ENCODE results near the gene PML.
"Not testable (repeated sequence)": the region's sequence is repeated elsewhere in the genome, so short reads cannot be mapped to it uniquely, and the experiment has no call there.

The PML gene

DNA sequence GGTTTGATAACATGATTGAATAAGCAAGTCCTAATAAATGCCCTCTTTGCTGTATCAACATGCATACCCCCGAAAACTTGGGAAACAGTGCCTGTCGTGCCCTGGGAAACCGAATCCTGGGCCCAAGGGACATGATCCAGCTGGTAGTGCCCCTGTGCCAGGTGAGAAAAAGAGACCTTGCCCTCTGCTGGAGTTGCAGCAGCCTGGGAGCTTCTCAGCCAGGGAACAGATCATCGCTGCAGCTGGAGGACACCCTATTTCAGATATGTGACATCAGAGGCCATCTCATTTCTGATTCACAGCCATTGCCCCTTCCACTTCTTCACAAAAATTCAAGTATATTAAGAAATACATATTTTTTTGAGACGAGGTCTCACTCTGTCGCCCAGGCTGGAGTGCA, 34.7 kb upstream of the PML start:
- DNase-seq = no peak

DNA sequence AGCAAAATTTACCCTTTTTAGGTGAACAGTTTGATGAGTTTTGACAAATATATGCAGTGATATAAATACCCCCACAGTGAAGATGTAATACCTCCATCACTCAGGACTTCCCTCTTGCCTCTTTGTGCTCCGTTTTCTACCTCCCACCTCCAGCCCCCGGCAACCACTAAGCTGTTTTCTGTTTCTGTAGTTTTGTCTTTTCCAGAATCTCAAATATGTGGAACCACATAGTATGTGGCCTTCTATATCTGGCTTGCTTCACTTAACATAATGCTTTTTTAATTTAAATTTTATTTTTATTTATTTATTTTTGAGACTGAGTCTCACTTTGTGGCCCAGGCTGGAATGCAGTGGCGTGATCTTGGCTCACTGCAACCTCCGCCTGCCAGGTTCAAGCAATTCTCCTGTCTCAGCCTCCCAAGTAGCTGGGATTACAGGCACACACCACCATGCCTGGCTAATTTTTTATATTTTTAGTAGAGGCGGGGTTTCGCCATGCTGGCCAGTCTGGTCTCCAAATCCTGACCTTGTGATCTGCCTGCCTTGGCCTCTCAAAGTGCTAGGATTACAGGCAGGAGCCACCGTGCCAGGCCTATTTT, 33.9 kb upstream of the PML start:
- DNase-seq = not testable (repeated sequence)

DNA sequence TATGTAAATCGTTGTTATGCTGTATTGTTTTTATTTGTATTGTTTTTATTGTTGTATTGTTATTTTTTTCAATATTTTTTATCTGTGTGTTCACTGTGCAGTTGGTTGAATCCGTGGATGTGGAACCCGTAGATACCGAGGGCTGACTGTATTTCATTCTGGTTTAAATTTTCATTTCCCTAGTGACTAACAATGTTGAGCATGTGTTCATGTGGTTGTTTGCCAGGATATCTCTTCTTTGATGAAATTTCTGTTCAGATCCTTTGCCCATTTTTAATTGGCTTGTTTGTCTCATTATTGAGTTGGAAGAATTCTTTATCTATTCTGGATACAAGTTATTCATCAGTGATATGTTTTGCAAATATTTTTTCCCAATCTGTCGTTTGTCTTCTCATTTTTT, 32.1 kb upstream of the PML start:
- no peak for DNase-seq

DNA sequence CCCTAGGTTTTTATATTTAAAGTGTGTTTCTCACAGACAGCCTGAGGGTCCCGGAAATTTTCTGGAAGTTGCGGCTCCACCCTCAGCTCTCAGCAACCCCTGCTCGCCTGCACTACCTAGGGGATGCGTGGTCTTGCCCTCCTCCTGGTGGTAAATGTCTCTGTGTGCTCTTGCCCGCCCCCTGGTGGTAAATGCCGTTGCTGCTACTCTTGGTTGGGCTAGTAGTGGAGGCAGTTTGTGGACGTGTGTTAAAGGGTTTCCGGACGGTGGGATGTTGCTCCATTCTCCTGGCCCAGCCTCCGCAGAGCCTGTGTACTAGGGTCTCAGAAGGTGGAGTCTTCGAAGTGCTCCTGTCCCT, 29.8 kb upstream of the PML start:
- no peak for DNase-seq

DNA sequence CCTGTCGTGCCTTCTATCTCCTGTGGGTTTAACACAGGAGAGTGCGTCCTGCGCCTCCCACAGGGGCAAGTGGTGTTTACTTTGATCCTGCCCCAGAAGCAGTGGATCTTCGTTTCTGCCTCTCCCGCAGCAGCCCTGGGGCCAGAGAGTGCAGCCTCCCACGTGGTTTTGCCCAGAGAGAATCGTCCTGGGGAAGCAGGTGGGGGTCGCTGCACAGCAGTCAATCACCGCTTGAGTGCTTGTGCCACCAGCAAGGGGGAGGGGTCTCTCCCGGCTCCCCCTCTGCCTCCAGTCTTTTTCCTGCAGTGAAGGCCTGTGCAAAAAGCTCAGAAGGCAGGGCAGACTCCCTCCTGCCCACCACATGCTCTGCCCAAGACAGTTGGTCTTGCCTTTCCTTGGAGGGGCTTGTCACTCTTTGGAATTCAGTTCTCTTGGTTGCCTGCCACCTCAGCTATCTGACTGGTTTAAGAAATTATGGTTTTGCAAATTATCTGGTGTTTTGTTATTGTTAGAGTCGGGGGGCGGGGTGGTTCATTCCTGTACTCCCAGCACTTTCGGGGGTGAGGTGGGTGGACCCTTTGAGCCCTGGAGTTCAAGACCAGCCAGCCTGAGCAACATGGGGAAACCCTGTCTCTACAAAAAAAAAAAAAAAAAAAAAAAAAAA, 29.3 kb upstream of the PML start:
- no peak for DNase-seq

DNA sequence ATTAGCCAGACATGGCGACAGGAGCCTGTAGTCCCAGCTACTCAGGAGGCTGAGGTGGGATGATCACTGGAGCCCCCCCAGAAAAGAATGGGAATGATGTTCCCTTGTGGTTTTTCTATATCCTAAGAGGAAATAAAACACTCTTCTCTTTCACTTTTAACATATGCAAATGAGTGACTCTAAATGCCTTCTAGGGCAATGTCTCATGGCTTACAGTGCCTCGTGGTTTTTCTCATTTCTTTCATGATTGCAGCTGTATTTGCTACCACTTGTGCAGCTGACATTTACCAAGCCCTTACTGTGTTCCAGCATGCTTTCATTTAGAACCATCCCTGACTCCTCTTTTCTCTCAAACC, 28.8 kb upstream of the PML start:
- no peak for DNase-seq

DNA sequence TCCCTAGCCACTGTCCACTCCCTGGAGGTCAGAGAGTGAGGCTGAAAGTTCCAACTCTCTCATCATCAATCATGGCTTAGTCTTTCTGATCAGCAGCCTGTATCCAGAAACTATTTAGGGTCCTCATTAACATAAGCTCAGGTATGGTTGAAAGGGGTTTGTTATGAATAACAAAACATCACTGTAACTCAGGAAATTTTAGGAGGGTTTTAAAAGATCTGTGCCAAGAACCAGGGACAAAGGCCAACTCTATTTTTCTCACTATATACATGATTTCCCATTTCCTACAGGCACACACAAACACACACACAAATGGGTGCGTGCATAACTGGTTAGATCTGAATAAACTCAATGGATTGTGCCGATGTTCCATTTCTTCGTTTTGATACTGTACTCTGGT, 26.1 kb upstream of the PML start:
- no peak for DNase-seq

DNA sequence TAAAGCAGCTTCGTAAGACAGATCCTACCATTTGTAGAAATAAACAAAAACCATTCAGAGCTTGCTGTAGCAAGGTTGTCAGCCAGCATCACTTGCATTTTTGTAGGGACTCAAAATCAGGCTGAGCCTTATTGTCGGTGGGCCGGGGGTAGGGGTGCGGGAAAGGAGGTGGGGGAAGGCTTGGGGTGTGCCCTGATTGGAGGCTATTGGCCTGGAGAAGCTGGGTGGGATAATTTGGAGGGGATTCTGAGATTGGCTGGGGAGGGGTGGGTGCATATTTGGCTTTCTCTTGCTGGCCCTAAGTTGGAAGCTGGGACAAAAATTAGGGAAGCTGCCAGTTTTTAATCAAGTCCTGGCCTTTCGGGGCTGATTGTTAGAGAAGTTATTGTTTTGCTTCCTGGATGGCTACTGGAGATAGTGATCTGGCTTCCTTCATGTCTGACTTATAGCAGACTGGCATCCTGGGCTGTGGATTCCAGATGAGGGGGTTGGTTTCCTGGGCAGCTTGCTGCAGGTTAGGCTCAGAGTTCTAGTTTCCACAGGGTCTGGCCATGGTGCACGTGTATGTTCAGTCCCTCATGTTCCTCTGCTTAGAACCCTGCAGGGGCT, 25.3 kb upstream of the PML start:
- DNase-seq = no peak

DNA sequence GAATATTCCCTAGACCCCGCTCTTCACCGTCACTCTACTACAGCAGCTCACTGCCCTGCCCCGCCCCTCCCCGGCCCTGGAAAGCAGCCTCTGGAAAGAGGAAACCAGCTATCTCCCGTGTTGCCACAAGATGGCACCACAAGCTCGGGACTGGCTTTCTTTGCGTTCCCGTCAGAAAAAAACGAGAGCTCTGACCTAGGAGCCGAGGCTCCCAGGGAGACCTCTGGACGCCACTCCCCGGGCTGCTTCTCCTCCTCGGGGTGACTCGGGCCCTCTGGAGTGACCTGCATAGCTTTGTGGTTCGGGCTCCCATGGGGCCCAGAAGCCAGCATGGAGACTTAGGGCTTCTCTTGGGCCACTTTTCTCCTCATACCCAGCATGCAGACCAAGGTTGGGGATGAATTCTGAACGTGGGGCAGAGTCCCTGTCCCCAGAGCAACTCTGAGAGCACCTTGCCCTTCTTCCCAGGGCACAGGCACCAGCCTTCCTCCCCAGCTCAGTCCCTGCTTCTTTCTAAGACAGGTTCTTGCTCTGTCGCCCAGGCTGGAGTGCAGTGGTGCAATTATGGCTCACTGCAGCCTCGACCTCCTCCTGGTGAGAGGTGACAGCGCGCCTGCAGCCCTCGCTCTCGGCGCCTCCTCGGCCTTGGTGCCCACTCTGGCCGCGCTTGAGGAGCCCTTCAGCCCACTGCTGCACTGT, 21.4 kb upstream of the PML start:
- DNase-seq = peak; percentile 23

DNA sequence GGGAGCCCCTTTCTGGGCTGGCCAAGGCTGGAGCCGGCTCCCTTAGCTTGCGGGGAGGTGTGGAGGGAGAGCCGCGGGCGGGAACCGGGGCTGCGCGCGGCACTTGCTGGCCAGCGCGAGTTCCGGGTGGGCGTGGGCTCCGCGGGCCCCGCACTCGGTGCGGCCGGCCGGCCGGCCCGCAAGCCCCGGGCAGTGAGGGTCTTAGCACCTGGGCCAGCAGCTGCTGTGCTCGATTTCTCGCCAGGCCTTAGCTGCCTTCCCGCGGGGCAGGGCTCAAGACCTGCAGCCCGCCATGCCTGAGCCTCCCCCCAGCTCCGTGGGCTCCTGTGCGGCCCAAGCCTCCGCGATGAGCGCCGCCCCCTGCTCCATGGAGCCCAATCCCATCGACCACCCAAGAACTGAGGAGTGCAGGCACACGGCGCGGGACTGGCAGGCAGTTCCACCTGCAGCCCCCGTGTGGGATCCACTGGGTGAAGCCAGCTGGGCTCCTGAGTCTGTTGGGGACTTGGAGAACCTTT, 20.8 kb upstream of the PML start:
- DNase-seq = not testable (repeated sequence)

DNA sequence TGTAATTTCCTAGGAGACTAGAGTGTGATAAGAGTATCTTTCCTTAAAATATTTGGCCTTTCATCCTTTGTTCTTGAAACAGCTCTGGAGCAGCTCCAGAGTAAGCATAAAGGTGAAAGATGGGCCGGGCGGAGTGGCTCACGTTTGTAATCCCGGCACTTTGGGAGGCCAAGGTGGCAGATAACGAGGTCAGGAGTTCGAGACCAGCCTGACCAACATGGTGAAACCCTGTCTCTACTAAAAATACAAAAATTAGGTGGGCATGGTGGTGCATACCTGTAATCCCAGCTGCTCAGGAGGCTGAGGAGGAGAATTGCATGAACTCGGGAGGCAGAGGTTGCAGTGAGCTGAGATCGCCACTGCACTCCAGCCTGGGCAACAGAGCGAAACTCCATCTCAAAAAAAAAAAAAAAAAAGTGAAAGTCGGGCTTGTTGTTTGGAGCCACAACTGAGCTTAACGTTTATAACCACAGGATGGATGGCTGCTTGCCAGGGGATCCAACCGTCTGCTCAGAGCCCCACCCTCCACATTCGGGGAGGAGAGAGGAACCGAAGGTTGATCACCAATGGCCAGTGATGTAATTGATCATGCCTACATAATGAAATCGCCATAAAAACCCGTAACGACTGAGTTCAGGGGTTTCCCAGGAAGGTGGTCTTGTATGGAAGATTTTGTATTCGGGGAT, 18.9 kb upstream of the PML start:
- DNase-seq = not testable (repeated sequence)

DNA sequence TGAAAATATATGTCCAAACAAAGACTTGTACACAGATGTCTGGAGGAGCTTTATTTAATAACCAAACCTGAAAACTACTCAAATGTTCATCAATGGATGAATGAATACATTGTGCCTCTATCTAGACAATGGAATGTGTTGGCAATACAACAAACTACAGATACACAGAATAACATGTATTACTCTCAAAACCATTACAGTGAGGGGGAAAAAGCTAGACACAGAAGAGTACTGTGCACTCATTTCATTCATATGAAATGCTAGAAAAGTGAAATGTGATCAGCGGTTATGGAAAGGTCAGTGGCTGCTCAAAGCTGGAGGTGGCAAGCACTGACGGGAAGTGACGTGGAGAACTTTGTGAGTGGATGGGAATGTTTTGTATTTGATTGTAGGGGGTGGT, 15.6 kb upstream of the PML start:
- no peak for DNase-seq

DNA sequence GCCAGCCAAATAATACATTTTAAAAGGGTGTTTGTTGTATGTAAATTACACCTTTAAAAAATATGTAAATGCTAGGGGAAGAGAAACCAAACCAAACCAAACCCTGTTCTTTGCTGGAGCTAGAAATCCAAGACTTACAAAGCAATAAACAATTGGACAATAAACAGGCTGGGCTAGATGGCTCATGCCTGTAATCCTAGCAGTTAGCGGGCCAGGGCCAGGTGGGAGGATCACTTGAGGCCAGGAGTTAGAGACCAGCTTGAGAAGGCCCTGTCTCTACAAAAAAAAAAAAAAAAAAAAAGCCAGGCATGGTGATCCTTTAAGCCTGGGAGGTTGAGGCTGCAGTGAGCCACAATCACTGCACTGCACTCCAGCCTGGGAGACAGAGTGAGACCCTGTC, 14.9 kb upstream of the PML start:
- no peak for DNase-seq

DNA sequence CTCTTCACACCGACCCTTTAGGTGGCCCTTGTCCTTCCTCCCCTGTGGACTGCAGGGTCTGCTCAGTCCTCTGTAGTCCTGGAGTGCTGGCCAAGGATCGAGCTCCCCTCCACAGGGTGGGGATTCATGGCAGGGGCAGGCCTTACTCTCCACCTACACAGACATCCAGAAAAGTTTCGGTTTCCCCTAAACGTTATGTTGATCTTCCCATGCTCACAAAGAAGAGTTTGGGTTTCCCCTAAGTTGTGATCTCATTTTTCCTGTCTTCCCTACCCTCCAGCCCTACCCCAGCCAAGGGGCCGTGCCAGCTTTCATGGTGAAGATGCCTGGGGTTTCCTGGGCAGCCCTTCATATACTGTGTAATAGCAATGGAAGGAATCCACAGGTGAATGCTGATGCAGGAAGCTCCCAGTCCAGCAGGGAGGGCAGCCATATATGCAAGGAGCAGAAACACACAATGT, 12.7 kb upstream of the PML start:
- DNase-seq = no peak

DNA sequence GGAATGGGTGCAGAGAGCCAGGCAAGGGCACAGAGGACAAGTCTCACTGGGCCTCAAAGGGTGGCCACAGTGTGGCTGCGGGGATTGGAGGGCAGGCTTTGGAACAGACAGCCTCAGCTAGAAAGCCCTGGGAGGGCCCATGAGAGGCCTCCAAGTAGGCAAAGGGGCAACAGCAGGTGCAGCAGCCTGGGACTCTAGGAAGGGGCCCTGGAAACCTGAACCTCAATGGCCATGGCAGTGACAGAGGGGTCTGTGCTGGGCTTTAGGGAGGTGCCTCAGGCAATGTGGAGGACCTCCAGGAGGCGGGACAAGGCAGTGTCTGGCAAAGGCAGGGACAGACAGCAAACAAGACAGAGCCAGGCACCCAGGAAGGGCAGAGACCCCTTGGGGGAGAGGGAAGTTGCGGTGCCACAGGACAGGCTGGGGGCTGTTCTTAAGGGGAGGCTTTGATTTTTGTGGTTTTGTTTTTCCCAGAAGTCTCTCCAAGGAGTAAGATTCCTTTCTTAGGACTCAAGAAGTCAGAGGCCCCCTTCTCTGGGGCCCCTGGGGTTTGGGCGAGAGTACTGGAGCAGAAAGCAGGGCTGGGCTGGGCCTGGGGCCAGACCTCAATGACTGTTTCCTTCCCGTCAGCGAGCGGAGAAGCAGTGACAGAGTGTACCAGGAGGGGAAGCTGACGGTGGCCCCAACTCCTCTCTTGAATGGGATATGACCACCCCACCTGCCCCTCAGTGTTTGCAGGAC, 12.1 kb upstream of the PML start:
- DNase-seq = no peak

DNA sequence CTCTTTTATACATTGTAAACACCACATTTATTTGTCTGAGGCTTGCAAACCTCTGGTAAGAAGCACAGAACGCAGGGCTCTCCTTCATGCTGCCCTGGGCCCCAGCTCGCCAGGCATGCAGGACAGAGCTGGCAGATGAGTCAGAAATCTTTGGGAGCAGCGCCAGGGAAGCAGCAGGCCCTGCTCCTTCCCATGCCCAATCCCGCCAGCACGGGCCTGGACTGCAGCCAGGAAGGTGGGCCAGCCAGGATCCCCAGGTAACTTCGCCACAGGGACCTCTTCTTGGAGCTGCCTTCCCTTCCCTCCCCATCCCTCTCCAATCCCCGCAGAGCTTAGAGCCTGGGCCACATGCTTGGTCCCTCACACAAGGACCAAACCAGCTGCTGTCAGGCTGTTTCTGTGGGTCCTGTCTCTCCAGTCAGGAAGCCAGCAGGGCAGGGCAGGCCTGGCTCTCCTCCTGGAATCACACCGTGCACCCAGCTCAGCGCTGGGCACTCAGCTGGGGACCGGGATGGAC, 11.2 kb upstream of the PML start:
- DNase-seq = no peak

DNA sequence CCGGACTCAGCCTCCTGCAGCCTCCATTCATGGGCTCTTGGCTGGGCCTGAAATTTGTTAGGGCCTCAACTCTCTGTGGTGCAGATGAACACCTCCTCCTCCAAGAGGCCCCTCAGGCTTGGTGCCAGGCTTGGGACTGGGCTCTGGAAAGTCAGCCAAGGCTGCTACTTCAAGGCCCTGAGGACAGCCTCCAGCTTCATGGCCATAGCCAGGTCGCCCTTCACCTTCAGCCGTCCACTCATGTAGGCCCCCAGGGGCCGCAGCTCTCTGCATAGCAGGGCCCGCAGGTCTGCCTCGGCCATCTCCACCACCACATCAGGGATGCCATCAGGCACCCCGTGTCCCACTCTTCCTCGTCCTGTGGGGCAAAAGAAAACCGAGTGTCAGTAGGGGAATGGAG, 10.7 kb upstream of the PML start:
- DNase-seq = no peak

DNA sequence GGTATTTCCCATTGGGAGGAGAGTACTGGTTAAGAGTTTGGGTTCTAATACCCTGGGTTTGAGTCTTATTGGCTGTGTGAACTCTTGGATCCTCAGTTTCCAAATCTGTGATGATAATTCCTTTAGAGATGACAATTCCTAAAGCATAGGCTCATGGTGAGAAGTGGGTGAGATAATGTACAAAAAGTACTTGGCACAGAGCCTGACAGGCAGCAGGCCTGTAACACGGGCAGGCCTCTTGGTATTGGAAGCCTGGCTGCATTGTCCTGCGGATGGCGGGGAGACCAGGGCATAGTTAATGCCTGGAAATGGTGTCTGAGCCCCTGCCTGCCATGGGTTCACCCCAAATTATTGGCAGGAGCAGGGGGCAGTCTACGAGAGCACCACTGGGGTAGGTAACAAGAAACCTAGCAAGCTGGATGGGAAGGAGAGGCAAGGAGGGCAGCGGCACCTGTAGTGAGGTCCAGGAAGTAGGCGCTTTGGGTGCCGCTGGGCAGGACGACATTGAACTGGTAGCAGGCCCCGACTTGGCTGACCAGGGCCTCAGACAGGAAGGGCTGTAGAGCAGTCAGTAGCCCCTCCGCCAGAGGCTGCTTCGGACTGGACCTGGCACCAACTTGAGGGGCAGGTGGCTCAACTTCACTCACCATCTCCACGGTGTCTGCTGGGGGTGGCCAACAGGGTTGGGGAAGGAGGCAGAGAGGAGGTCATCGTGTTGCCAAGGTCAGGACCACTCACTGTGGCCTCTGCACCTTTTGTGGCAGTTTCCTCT, 10.1 kb upstream of the PML start:
- no peak for DNase-seq

DNA sequence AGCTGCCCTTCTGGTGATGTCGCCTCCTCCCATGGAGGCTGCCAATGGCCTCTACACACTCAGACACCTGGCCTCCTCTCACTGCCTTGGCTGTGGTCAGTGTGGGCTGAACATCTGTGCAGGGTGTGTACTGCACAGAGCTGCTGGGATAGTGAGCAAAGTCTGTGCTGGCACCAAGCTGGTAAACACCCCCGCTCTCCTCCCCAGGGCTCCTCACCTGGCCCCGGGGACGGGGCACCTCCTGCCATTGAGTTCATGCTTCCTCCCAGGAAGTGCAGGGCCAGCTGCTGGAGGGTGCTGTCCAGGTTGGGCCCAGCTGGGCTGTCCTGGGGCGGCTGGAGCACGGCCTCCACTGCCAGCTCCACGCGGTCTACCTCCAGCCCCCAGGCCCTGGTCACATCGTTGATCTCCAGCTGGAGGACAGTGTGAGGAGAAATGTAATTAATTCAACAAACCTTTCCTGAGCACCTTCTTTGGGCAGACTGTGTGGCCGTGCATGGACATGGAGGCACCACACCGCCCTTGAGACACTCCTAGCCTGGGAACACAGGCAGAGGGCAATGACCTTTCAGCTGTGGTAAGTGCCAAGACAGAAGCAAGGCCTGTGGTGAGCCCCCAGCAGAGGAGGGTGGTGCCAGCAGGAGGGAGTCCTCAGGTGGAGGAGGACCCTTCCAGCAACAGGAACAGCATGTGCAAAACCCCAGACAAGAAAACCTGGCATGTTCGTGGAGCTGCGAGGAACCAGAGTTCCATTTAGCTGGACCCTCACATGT, 9.2 kb upstream of the PML start:
- DNase-seq = no peak

DNA sequence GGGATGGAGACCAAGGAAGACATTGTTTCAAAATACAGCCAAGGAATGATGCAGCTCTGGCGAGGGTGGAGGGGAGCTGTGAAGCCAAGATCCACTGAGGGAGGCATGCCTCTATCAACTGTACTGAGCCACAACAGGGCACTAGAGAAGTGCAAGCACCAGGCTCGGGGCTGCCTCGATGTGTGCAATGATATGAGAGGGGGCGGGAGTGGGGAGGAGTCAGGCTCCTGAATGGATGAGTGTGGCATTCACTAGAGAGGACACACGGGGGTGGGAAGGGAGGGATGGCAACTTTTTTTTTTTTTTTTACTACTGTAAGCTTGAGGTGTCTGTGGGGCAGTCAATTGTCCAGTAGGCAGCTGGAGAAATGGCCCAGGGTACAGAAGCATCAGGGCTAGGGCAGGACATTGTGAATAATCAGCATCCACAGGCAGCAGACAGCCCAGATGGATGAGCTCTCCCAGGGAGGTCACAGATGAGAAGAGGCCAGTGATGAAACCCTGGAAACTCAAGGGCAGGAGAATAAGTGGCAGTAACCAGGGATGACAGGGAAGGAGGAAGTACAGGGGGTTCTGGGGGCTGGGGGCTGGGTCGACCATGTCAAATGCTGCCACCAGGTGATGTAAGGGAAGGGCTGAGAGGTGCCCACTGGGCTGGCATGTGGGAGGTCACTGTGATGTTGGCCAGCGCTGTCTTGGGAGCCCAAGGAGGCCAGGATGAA, 8.3 kb upstream of the PML start:
- DNase-seq = no peak
